ENCODE data around the gene KRTAP1-1. TPM values are rescaled to one million over a fixed set of nuclear protein-coding genes. Genes with fewer than 3 reads are reported as not detected.
"Not testable (repeated sequence)": the region's sequence is repeated elsewhere in the genome, so short reads cannot be mapped to it uniquely, and the experiment has no call there.

KRTAP1-1 gene
- total and polyA plus RNA-seq, 10 donors, result not detected

GRCh38 chr17:41065829-41066624, 24.8 kb upstream of the KRTAP1-1 start, which contains the start of gene KRTAP2-4:
Gene KRTAP2-4, minus strand, starts transcription at chr17:41065879. Its CDS starts 34 bp downstream, at chr17:41065845.
- TF ChIP-seq POLR2AphosphoS5 (IDR thresholded peaks at IDR 0.05), result no peak
- no peak for TF ChIP-seq POLR2A (IDR thresholded peaks at IDR 0.05)
- no peak for TF ChIP-seq CTCF (IDR thresholded peaks at IDR 0.05 in 8 of 11, conservative IDR thresholded peaks at IDR 0.05 in 3 of 11)
- WGBS, 5 donors, result 81 to 91% (median 85%) methylated on average over 5 to 6 of the region's 6 CpGs
- Histone ChIP-seq H3K4me3 (no peak within 1 kb of the TSS), H3K27ac (no peak within 1 kb of the TSS), H3K27me3 (replicated peaks in 1 of 7) (peaks cover 0 to 8% (median 0%) of the 10 kb centered on the region in 7 donors), H3K36me3 (no peaks in the 10 kb centered on the region), H3K4me1 (no peaks in the 10 kb centered on the region), H3K9me3 (no peaks in the 10 kb centered on the region)
- DNase-seq, result no peak
- intact Hi-C loops (cut with DNase I; ENCODE audit: low total_unique reads), result no loop called here

- WGBS, 5 donors, result 74 to 93% (median 78%) methylated on average over 7 to 10 of the region's 16 CpGs
- H3K27ac ChIP-seq; H3K36me3 ChIP-seq; H3K9me3 ChIP-seq; intact Hi-C loops (cut with DNase I; ENCODE audit: low total_unique reads); H3K4me3 ChIP-seq; H3K4me1 ChIP-seq; DNase-seq: not testable (repeated sequence)
- H3K27me3 ChIP-seq (replicated peaks in 1 of 7), result peaks cover 0 to 14% (median 0%) of the 10 kb centered on the region in 7 donors
These were observed 23.9 kb upstream of the KRTAP1-1 start for GRCh38 chr17:41065016-41065689.

GRCh38 chr17:41064301-41064700, 23.1 kb upstream of the KRTAP1-1 start:
- Histone ChIP-seq H3K27ac (no peak overlapping the region), H3K27me3 (replicated peaks in 1 of 7) (peaks cover 0 to 22% (median 2%) of the 10 kb centered on the region in 7 donors), H3K9me3 (no peaks in the 10 kb centered on the region), H3K4me3 (no peak overlapping the region), H3K36me3 (no peaks in the 10 kb centered on the region), H3K4me1 (no peaks in the 10 kb centered on the region)
- WGBS, 5 donors, result 61 to 78% (median 71%) methylated on average over 1 of the region's 1 CpG
- no peak for TF ChIP-seq CTCF (IDR thresholded peaks at IDR 0.05 in 8 of 11, conservative IDR thresholded peaks at IDR 0.05 in 3 of 11)
- no peak for TF ChIP-seq POLR2A (IDR thresholded peaks at IDR 0.05)
- TF ChIP-seq POLR2AphosphoS5 (IDR thresholded peaks at IDR 0.05), result no peak
- intact Hi-C loops (cut with DNase I; ENCODE audit: low total_unique reads), result no loop called here
- no peak for DNase-seq

GRCh38 chr17:41063449-41063848, 22.2 kb upstream of the KRTAP1-1 start:
- no peaks in the 10 kb centered on the region for H3K9me3 ChIP-seq
- H3K4me1 ChIP-seq, result no peaks in the 10 kb centered on the region
- no peak for TF ChIP-seq POLR2AphosphoS5 (IDR thresholded peaks at IDR 0.05)
- no peak for TF ChIP-seq CTCF (IDR thresholded peaks at IDR 0.05 in 8 of 11, conservative IDR thresholded peaks at IDR 0.05 in 3 of 11)
- no peak for TF ChIP-seq POLR2A (IDR thresholded peaks at IDR 0.05)
- DNase-seq, result no peak
- intact Hi-C loops (cut with DNase I; ENCODE audit: low total_unique reads), result no loop called here
- WGBS, 5 donors, result 81 to 91% (median 86%) methylated on average over 4 of the region's 4 CpGs
- no peaks in the 10 kb centered on the region for H3K36me3 ChIP-seq
- peaks cover 0 to 30% (median 7%) of the 10 kb centered on the region in 7 donors for H3K27me3 ChIP-seq (replicated peaks in 1 of 7)
- no peak overlapping the region for H3K27ac ChIP-seq
- no peak overlapping the region for H3K4me3 ChIP-seq
